Hepatocyte (in vitro differentiated cells): ENCODE data around the gene GUCD1. TPM values are rescaled to one million over a fixed set of nuclear protein-coding genes. Genes with fewer than 3 reads are reported as not detected.

Experiments
- DNase-seq: peaks from one replicate; pipeline ENCODE4 v3.0.0-alpha.2; 2016; ENCODE audit warnings: low spot score
- H2AFZ ChIP-seq: fragments of 200-600 bp; sonication (generic); 2 replicates; pipeline ENCODE4 v1.6.0; 2016; ENCODE audit warnings: antibody characterized with exemption, mild to moderate bottlenecking
- H3K27ac ChIP-seq: fragments of 200-600 bp; sonication (generic); 2 replicates; pipeline ENCODE4 v1.5.1; 2016; ENCODE audit warnings: mild to moderate bottlenecking
- H3K27me3 ChIP-seq: fragments of 200-600 bp; sonication (generic); 2 replicates; pipeline ENCODE4 v1.6.1; 2016
- H3K36me3 ChIP-seq: fragments of 200-600 bp; sonication (generic); replicated peaks from 2 replicates; pipeline ENCODE4 v1.5.1; 2016; ENCODE audit warnings: low read depth; ENCODE audit not compliant: insufficient read depth
- H3K4me1 ChIP-seq: fragments of 200-600 bp; sonication (generic); 2 replicates; pipeline ENCODE4 v1.5.1; 2016; ENCODE audit warnings: mild to moderate bottlenecking, moderate library complexity; ENCODE audit not compliant: insufficient read depth
- H3K4me2 ChIP-seq: fragments of 200-600 bp; sonication (generic); 2 replicates; pipeline ENCODE4 v1.6.0; 2016
- H3K4me3 ChIP-seq: fragments of 200-600 bp; sonication (generic); 2 replicates; pipeline ENCODE4 v1.5.1; 2016; ENCODE audit warnings: mild to moderate bottlenecking
- H3K79me2 ChIP-seq: fragments of 200-600 bp; sonication (generic); 2 replicates; pipeline ENCODE4 v1.6.0; 2017; ENCODE audit warnings: mild to moderate bottlenecking
- H3K9me2 ChIP-seq: fragments of 200-600 bp; sonication (generic); replicated peaks from 2 replicates; pipeline ENCODE4 v1.6.0; 2017; ENCODE audit warnings: mild to moderate bottlenecking; ENCODE audit not compliant: insufficient read depth
- H3K9me3 ChIP-seq: fragments of 200-600 bp; sonication (generic); 2 replicates; pipeline ENCODE4 v1.5.1; 2016; ENCODE audit warnings: low read depth, mild to moderate bottlenecking
- H4K20me1 ChIP-seq: fragments of 200-600 bp; sonication (generic); 2 replicates; pipeline ENCODE4 v1.6.0; 2016; ENCODE audit warnings: mild to moderate bottlenecking; ENCODE audit not compliant: insufficient read depth, poor library complexity, severe bottlenecking
- EZH2 ChIP-seq: fragments of 200-600 bp; sonication (generic); IDR thresholded peaks from 2 replicates; pipeline ENCODE4 v1.6.1; 2016; ENCODE audit warnings: antibody characterized with exemption, mild to moderate bottlenecking, borderline replicate concordance
- EZH2phosphoT487 ChIP-seq: fragments of 200-600 bp; sonication (generic); IDR thresholded peaks from one replicate; pipeline ENCODE4 v1.6.1; 2018; ENCODE audit warnings: antibody characterized with exemption, mild to moderate bottlenecking, low read depth, moderate library complexity; ENCODE audit not compliant: unreplicated experiment, severe bottlenecking
- WGBS: methylation state at CpG from one replicate; pipeline ENCODE4 v1.1.6; 2016; ENCODE audit warnings: low lambda C conversion rate; ENCODE audit errors: missing lambda C conversion rate; 5-methylcytosine and 5-hydroxymethylcytosine counted together
- polyA plus RNA-seq: library from polyadenylated mRNA; unstranded; fragments of >200 nt; fragmentation: Nextera tagmentation; extraction: Ambion mirVana; gene quantifications from 2 replicates; pipeline ENCODE4 v1.2.1, GENCODE V29; 2016
- total RNA-seq: library from RNA; depleted of rRNA; stranded (reverse); fragments of >200 nt; gene quantifications from 2 replicates; pipeline ENCODE4 v1.2.3, GENCODE V29; 2014
- TF ChIP-seq, protein P1 (sequence below): fragments of 200-600 bp; sonication (generic); IDR thresholded peaks from 2 replicates; pipeline ENCODE4 v1.5.1; 2016; ENCODE audit warnings: antibody characterized with exemption, mild to moderate bottlenecking; ENCODE audit not compliant: poor library complexity

GUCD1 gene
- total and polyA plus RNA-seq, 2 experiments from 2014 or later, result 102 to 149 TPM

DNA sequence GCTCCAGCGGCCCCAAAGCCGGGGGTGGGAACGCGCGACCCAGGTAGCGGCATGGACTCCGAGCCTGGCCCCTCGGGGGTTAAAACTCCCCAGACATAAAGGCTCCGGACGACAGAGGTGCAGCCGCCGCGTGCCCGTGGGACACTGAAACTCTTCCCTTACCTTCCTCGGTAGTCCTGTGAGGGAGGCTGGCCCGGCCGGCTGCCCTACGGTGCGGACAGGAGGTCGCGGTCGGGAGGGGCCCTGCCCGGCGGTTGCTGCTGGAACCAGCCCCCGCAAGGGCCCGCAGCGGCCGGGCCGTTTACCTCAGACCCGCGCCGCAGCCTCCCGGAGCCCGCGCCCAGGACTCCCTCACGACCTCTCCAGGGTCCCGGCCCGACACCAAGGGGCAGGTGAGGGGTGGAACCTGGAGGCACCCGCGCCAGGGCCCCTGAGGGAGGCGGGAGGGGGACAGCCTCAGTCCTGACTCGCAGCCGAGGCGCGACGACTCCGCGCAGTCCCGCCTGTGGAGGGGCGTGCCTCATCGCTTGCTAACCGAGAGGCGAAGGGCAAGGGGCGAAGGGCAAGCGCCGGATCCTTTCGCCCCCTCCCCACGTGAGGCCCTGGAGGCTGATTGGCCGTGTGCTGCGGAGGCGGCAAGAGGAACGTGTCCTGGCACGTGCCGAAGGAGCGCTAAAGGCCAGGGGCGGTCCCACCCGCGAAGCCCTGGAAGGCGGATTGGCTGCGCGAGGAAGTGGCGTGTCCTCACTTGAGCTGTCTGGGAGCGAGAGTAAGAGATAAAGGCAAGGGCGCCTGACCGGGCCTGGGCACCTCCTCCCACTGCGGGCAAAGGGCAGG lies 60.2 kb downstream of the GUCD1 start, which contains the start of gene UPB1:
Gene UPB1, plus strand, starts transcription at position 805 of the 837 bp plus-strand sequence. CDS start 72 bp downstream, outside the sequence.
- Histone ChIP-seq H3K27ac (peak within 1 kb of the TSS; percentile 53), H3K27me3 (peaks cover 5% of the 10 kb centered on the region), H3K4me2 (peak within 1 kb of the TSS; percentile 79), H3K9me2 (no peaks in the 10 kb centered on the region), H3K79me2 (no peaks in the 10 kb centered on the region), H3K36me3 (no peaks in the 10 kb centered on the region), H3K4me1 (peaks cover 26% of the 10 kb centered on the region), H3K9me3 (no peaks in the 10 kb centered on the region), H2AFZ (peak within 1 kb of the TSS; percentile 71), H4K20me1 (no peaks in the 10 kb centered on the region), H3K4me3 (peak within 1 kb of the TSS; percentile 11)
- WGBS, result 32% methylated on average over 76 of the region's 76 CpGs
- DNase-seq, result peak; percentile 41
- TF ChIP-seq EZH2 (no peak), EZH2phosphoT487 (no peak)
- TF ChIP-seq, protein P1, sequence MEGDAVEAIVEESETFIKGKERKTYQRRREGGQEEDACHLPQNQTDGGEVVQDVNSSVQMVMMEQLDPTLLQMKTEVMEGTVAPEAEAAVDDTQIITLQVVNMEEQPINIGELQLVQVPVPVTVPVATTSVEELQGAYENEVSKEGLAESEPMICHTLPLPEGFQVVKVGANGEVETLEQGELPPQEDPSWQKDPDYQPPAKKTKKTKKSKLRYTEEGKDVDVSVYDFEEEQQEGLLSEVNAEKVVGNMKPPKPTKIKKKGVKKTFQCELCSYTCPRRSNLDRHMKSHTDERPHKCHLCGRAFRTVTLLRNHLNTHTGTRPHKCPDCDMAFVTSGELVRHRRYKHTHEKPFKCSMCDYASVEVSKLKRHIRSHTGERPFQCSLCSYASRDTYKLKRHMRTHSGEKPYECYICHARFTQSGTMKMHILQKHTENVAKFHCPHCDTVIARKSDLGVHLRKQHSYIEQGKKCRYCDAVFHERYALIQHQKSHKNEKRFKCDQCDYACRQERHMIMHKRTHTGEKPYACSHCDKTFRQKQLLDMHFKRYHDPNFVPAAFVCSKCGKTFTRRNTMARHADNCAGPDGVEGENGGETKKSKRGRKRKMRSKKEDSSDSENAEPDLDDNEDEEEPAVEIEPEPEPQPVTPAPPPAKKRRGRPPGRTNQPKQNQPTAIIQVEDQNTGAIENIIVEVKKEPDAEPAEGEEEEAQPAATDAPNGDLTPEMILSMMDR, result no peak

DNA sequence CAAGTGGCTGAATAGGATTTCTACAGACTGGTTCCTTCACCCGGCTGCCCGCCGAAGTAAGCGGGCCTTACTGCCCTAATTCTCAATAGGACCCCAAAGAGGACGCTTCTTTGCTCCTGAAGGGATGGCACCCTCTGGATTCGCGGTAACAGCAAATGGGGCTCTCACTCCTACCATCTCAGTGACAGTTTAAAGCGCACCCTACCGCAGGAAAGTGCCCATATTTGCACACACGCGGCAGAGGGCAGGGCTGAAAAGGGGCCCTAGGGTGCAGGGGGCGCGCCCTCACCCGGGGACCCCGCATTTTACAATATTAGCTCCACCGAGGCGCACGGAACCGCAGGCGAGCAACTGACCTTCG lies 60.8 kb downstream of the GUCD1 start:
- peak overlapping the region; percentile 79 for H3K4me2 ChIP-seq
- H3K27ac ChIP-seq, result peak overlapping the region; percentile 53
- WGBS, result 23% methylated on average over 21 of the region's 21 CpGs
- peaks cover 5% of the 10 kb centered on the region for H3K27me3 ChIP-seq
- peak overlapping the region; percentile 11 for H3K4me3 ChIP-seq
- no peaks in the 10 kb centered on the region for H4K20me1 ChIP-seq
- DNase-seq, result no peak
- no peaks in the 10 kb centered on the region for H3K9me3 ChIP-seq
- no peaks in the 10 kb centered on the region for H3K79me2 ChIP-seq
- peaks cover 25% of the 10 kb centered on the region for H3K4me1 ChIP-seq
- TF ChIP-seq EZH2phosphoT487 (no peak), EZH2 (no peak)
- TF ChIP-seq, protein P1, result no peak
- no peaks in the 10 kb centered on the region for H3K9me2 ChIP-seq
- peak overlapping the region; percentile 71 for H2AFZ ChIP-seq
- no peaks in the 10 kb centered on the region for H3K36me3 ChIP-seq

DNA sequence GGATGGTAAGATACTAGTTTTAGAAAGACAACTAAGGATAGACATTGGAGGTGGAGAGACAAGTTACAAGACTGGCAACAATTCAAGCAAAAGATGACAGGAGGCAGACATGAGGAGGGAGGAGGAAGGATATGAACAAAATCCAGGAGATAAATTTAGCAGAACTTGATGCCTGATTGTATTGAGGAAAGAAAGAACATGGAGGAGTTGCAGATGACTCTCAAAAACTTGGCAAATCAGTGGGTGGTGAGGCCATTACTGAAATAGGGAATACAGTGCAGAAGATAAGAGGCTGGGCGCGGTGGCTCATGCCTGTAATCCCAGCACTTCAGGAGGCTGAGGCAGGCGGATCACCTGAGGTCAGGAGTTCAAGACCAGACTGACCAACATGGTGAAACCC lies 62.5 kb downstream of the GUCD1 start:
- no peak for DNase-seq
- WGBS, result 90% methylated on average over 3 of the region's 3 CpGs
- peaks cover 17% of the 10 kb centered on the region for H3K4me1 ChIP-seq

More for the DNA sequence above, 62.5 kb downstream of the GUCD1 start:
- no peak overlapping the region for H3K4me3 ChIP-seq
- H3K79me2 ChIP-seq, result no peaks in the 10 kb centered on the region
- H3K9me3 ChIP-seq, result no peaks in the 10 kb centered on the region
- H3K27me3 ChIP-seq, result peaks cover 5% of the 10 kb centered on the region
- H3K36me3 ChIP-seq, result no peaks in the 10 kb centered on the region
- no peak overlapping the region for H3K27ac ChIP-seq
- H3K9me2 ChIP-seq, result no peaks in the 10 kb centered on the region
- no peak overlapping the region for H3K4me2 ChIP-seq
- no peak for TF ChIP-seq EZH2phosphoT487
- no peak for TF ChIP-seq EZH2
- TF ChIP-seq, protein P1, result no peak
- H4K20me1 ChIP-seq, result no peaks in the 10 kb centered on the region
- H2AFZ ChIP-seq, result no peak overlapping the region

Other genes with a start within 250 kb of the GUCD1 start
- gene ADORA2A, start 127.5 kb downstream of the GUCD1 start, total RNA-seq, result 1.2 and 2.0 TPM in 2 replicates
- gene ADORA2A, start 127.5 kb downstream of the GUCD1 start, polyA plus RNA-seq, result 3.3 and 4.0 TPM in 2 replicates
- 1.2 and 1.6 TPM in 2 replicates for gene UPB1, start 59.8 kb downstream of the GUCD1 start, total RNA-seq
- 0.39 and 1.0 TPM in 2 replicates for gene UPB1, start 59.8 kb downstream of the GUCD1 start, polyA plus RNA-seq
- gene SNRPD3, start 861 bp upstream of the GUCD1 start, total RNA-seq, result 145 and 185 TPM in 2 replicates
- gene SNRPD3, start 861 bp upstream of the GUCD1 start, polyA plus RNA-seq, result 120 and 122 TPM in 2 replicates
- 16.7 and 19.5 TPM in 2 replicates for gene LRRC75B, start 37.9 kb upstream of the GUCD1 start, total RNA-seq
- gene LRRC75B, start 37.9 kb upstream of the GUCD1 start, polyA plus RNA-seq, result 34.5 and 38.2 TPM in 2 replicates
- gene GGT1, start 48.1 kb upstream of the GUCD1 start, total RNA-seq, result 59.4 and 80.7 TPM in 2 replicates
- gene GGT1, start 48.1 kb upstream of the GUCD1 start, polyA plus RNA-seq, result 81.0 and 104 TPM in 2 replicates
- 0.12 TPM in 1 of 2 replicates, not detected in the other for gene PIWIL3, start 219.6 kb upstream of the GUCD1 start, total RNA-seq
- not detected in 2 replicates for gene PIWIL3, start 219.6 kb upstream of the GUCD1 start, polyA plus RNA-seq